SK-N-SH (cell line): Measurements from ENCODE around the gene WWOX.

Experiments
- CTCF ChIP-seq: fragments of 200-600 bp; sonication (generic); IDR thresholded peaks from 2 replicates; pipeline ENCODE4 v1.6.1; 2017; ENCODE audit warnings: antibody characterized with exemption, mild to moderate bottlenecking, moderate library complexity
- EP300 ChIP-seq, 2 experiments: IDR thresholded peaks; 2 replicates each; pipeline versions ENCODE4 v1.4.0 to v1.6.1; 2012; ENCODE audit warnings: borderline replicate concordance in 1 of 2, low read depth in 1 of 2, low read length in 1 of 2
- FOXM1 ChIP-seq: IDR thresholded peaks from 2 replicates; pipeline ENCODE4 v1.4.0; 2012; ENCODE audit warnings: low read depth, mild to moderate bottlenecking
- GATA2 ChIP-seq: sonication (generic); formaldehyde crosslinking; IDR thresholded peaks from 2 replicates; pipeline ENCODE4 v1.5.0; 2020; ENCODE audit warnings: mild to moderate bottlenecking, missing genetic modification reagents
- IRF3 ChIP-seq: fragments of 150-350 bp; IDR thresholded peaks from 2 replicates; pipeline ENCODE4 v1.6.1; 2016; ENCODE audit warnings: mild to moderate bottlenecking, low read depth, low read length
- NFIC ChIP-seq: IDR thresholded peaks from 2 replicates; pipeline ENCODE4 v1.4.0; 2012; ENCODE audit warnings: borderline replicate concordance
- POLR2AphosphoS5 ChIP-seq: IDR thresholded peaks from 2 replicates; pipeline ENCODE4 v1.6.1; 2012; ENCODE audit warnings: low read depth, low read length
- RXRA ChIP-seq: IDR thresholded peaks from 2 replicates; pipeline ENCODE4 v1.4.0; 2012; ENCODE audit warnings: low read depth, mild to moderate bottlenecking, borderline replicate concordance
- TAF1 ChIP-seq: IDR thresholded peaks from 2 replicates; pipeline ENCODE4 v1.6.1; 2012; ENCODE audit warnings: low read depth, mild to moderate bottlenecking, low read length, moderate library complexity, borderline replicate concordance
- USF2 ChIP-seq: fragments of 150-350 bp; IDR thresholded peaks from 2 replicates; pipeline ENCODE4 v1.6.1; 2017; ENCODE audit warnings: antibody characterized with exemption, low read length, low read depth, borderline replicate concordance

- no peak for TF ChIP-seq POLR2AphosphoS5
- TF ChIP-seq CTCF = no peak
- TF ChIP-seq FOXM1 = no peak
- no peak for TF ChIP-seq TAF1
- no peak for TF ChIP-seq IRF3
- no peak for TF ChIP-seq EP300 (IDR thresholded peaks at IDR 0.05; ENCODE audit: borderline replicate concordance in 1 of 2, low read depth in 1 of 2, low read length in 1 of 2)
- no peak for TF ChIP-seq NFIC
- no peak for TF ChIP-seq RXRA
- TF ChIP-seq GATA2 = no peak
- no peak for TF ChIP-seq USF2
Measured at GRCh38 chr16:78155791-78156345, 56.4 kb downstream of the WWOX start.
